Measurements from ENCODE around the gene TCF7L1.

Gene TCF7L1

GRCh38 chr2:85135660-85135914 is 2.4 kb downstream of the TCF7L1 start:
- H3K4me2 ChIP-seq (ENCODE audit: low read length): no peak overlapping the region
- no peaks in the 10 kb centered on the region for H3K36me3 ChIP-seq (ENCODE audit: insufficient read depth, low read length)
- no peaks in the 10 kb centered on the region for H3F3A ChIP-seq (ENCODE audit: insufficient read depth, low read length)
- H3K9me2 ChIP-seq (ENCODE audit: low read depth, low read length): no peaks in the 10 kb centered on the region
- H3K4me1 ChIP-seq (ENCODE audit: insufficient read depth, low read length, severe bottlenecking): no peaks in the 10 kb centered on the region
- H3K4me3 ChIP-seq (ENCODE audit: low read depth, low read length, poor library complexity, severe bottlenecking): no peak overlapping the region
- no peak overlapping the region for H2AFZ ChIP-seq (ENCODE audit: low read length)
- H4K20me1 ChIP-seq (ENCODE audit: insufficient read depth, low read length): no peaks in the 10 kb centered on the region
- no peaks in the 10 kb centered on the region for H3K79me2 ChIP-seq (ENCODE audit: insufficient read depth, low read length)
- no peak for TF ChIP-seq EZH2 (IDR thresholded peaks at IDR 0.05; ENCODE audit: borderline replicate concordance, low read length)
- no peak for TF ChIP-seq CTCF (IDR thresholded peaks at IDR 0.05; ENCODE audit: low read length)
- no peak overlapping the region for H3K27ac ChIP-seq (ENCODE audit: low read depth, low read length, poor library complexity, severe bottlenecking)
- no peaks in the 10 kb centered on the region for H3K9me3 ChIP-seq (ENCODE audit: low read length)
- H3K9ac ChIP-seq (ENCODE audit: low read length): no peak overlapping the region
- no peaks in the 10 kb centered on the region; the same call in 1 of the 2 replicates for H3K27me3 ChIP-seq (ENCODE audit: insufficient read depth, low read length)

- no peak for TF ChIP-seq CTCF (IDR thresholded peaks at IDR 0.05; ENCODE audit: low read length)
- no peak for TF ChIP-seq EZH2 (IDR thresholded peaks at IDR 0.05; ENCODE audit: borderline replicate concordance, low read length)
- no peaks in the 10 kb centered on the region for H3K4me1 ChIP-seq (ENCODE audit: insufficient read depth, low read length, severe bottlenecking)
Measured at GRCh38 chr2:85137156-85137555, 4.0 kb downstream of the TCF7L1 start.

GRCh38 chr2:85143463-85144082 is 10.4 kb downstream of the TCF7L1 start:
- no peak overlapping the region for H2AFZ ChIP-seq (ENCODE audit: low read length)
- H3K4me3 ChIP-seq (ENCODE audit: low read depth, low read length, poor library complexity, severe bottlenecking): no peak overlapping the region
- TF ChIP-seq CTCF (IDR thresholded peaks at IDR 0.05; ENCODE audit: low read length): no peak
- TF ChIP-seq EZH2 (IDR thresholded peaks at IDR 0.05; ENCODE audit: borderline replicate concordance, low read length): no peak
- H3K36me3 ChIP-seq (ENCODE audit: insufficient read depth, low read length): no peaks in the 10 kb centered on the region
- H3K27ac ChIP-seq (ENCODE audit: low read depth, low read length, poor library complexity, severe bottlenecking): no peak overlapping the region
- no peaks in the 10 kb centered on the region for H3K9me2 ChIP-seq (ENCODE audit: low read depth, low read length)
- peaks cover 7% of the 10 kb centered on the region for H3K27me3 ChIP-seq (ENCODE audit: insufficient read depth, low read length)
- no peak overlapping the region for H3K9ac ChIP-seq (ENCODE audit: low read length)
- H3K79me2 ChIP-seq (ENCODE audit: insufficient read depth, low read length): no peaks in the 10 kb centered on the region
- H3K4me1 ChIP-seq (ENCODE audit: insufficient read depth, low read length, severe bottlenecking): no peaks in the 10 kb centered on the region
- H3K4me2 ChIP-seq (ENCODE audit: low read length): no peak overlapping the region
- no peaks in the 10 kb centered on the region for H3K9me3 ChIP-seq (ENCODE audit: low read length)
- H3F3A ChIP-seq (ENCODE audit: insufficient read depth, low read length): no peaks in the 10 kb centered on the region
- H4K20me1 ChIP-seq (ENCODE audit: insufficient read depth, low read length): no peaks in the 10 kb centered on the region

More at GRCh38 chr2:85137156-85137555, 4.0 kb downstream of the TCF7L1 start:
- no peaks in the 10 kb centered on the region for H3K36me3 ChIP-seq (ENCODE audit: insufficient read depth, low read length)
- H2AFZ ChIP-seq (ENCODE audit: low read length): no peak overlapping the region
- H3K9me3 ChIP-seq (ENCODE audit: low read length): no peaks in the 10 kb centered on the region
- H3K4me3 ChIP-seq (ENCODE audit: low read depth, low read length, poor library complexity, severe bottlenecking): no peak overlapping the region
- no peaks in the 10 kb centered on the region for H4K20me1 ChIP-seq (ENCODE audit: insufficient read depth, low read length)
- H3F3A ChIP-seq (ENCODE audit: insufficient read depth, low read length): no peaks in the 10 kb centered on the region
- H3K9me2 ChIP-seq (ENCODE audit: low read depth, low read length): no peaks in the 10 kb centered on the region
- H3K9ac ChIP-seq (ENCODE audit: low read length): no peak overlapping the region
- H3K79me2 ChIP-seq (ENCODE audit: insufficient read depth, low read length): no peaks in the 10 kb centered on the region
- H3K4me2 ChIP-seq (ENCODE audit: low read length): no peak overlapping the region
- H3K27me3 ChIP-seq (ENCODE audit: insufficient read depth, low read length): no peaks in the 10 kb centered on the region; the same call in 1 of the 2 replicates
- H3K27ac ChIP-seq (ENCODE audit: low read depth, low read length, poor library complexity, severe bottlenecking): no peak overlapping the region

Measured in OCI-LY1 (cell line).